Urinary bladder (tissue), 4 donors: ENCODE data around the gene ZSWIM1. TPM values are rescaled to one million over a fixed set of nuclear protein-coding genes. Genes with fewer than 3 reads are reported as not detected.

ENCODE experiments used
- DNase-seq: peaks from one replicate; pipeline ENCODE4 v3.0.0-alpha.2; 2015; ENCODE audit errors: extremely low spot score
- H3K27ac ChIP-seq: one replicate; pipeline ENCODE4 v1.5.1; 2013; ENCODE audit warnings: low read depth, mild to moderate bottlenecking, moderate library complexity
- H3K36me3 ChIP-seq: one replicate; pipeline ENCODE4 v1.6.1; 2013; ENCODE audit warnings: mild to moderate bottlenecking, moderate library complexity; ENCODE audit not compliant: insufficient read depth
- H3K4me1 ChIP-seq: one replicate; pipeline ENCODE4 v1.6.1; 2013; ENCODE audit warnings: mild to moderate bottlenecking, moderate library complexity; ENCODE audit not compliant: insufficient read depth
- H3K4me3 ChIP-seq: one replicate; pipeline ENCODE4 v1.5.1; 2013; ENCODE audit warnings: low read depth, low read length
- WGBS: extraction: QIAGEN DNeasy Blood & Tissue Kit; methylation state at CpG from one replicate; pipeline ENCODE4 v1.1.7; 2013; 5-methylcytosine and 5-hydroxymethylcytosine counted together
- polyA plus RNA-seq: library from polyadenylated mRNA; stranded (reverse); fragments of 200-250 nt; gene quantifications from one replicate; pipeline ENCODE4 v1.2.3, GENCODE V29; 2013
- total RNA-seq: library from RNA; depleted of rRNA; stranded (reverse); fragments of >200 nt; gene quantifications from one replicate; pipeline ENCODE4 v1.2.3, GENCODE V29; 2014
- donor health status: healthy with polysubstance abuse.
- donor health status: healthy.

Gene ZSWIM1
- total RNA-seq (4.6 TPM), polyA plus RNA-seq (6.9 TPM)

- WGBS, result under 1% methylated on average over 23 of the region's 23 CpGs
- Histone ChIP-seq H3K36me3 (no peaks in the 10 kb centered on the region), H3K4me3 (peak within 1 kb of the TSS; percentile 45), H3K27ac (peak within 1 kb of the TSS; percentile 40), H3K4me1 (no peaks in the 10 kb centered on the region)
- peak; percentile 99 for DNase-seq
Measured at GRCh38 chr20:45880988-45881788, at the start of gene ZSWIM1. TSS of gene ZSWIM1 (plus strand) at chr20:45881227. CDS start at chr20:45882593, 1,366 bp downstream.

GRCh38 chr20:45832619-45833018 lies 48.4 kb upstream of the ZSWIM1 start:
- peak overlapping the region; percentile 79 for H3K27ac ChIP-seq
- no peaks in the 10 kb centered on the region for H3K4me1 ChIP-seq
- no peak overlapping the region for H3K4me3 ChIP-seq
- DNase-seq, result no peak
- no peaks in the 10 kb centered on the region for H3K36me3 ChIP-seq
- WGBS, result 81% methylated on average over 4 of the region's 4 CpGs

GRCh38 chr20:45833030-45833882 lies 47.8 kb upstream of the ZSWIM1 start, which contains the start of gene SNX21:
TSS of gene SNX21 (plus strand) at chr20:45833799. CDS start at chr20:45833920, 121 bp downstream.
- H3K27ac ChIP-seq, result peak within 1 kb of the TSS; percentile 79
- peak; percentile 43 for DNase-seq
- H3K36me3 ChIP-seq, result no peaks in the 10 kb centered on the region
- H3K4me3 ChIP-seq, result peak within 1 kb of the TSS; percentile 55
- no peaks in the 10 kb centered on the region for H3K4me1 ChIP-seq
- 4% methylated on average over 35 of the region's 35 CpGs for WGBS

GRCh38 chr20:45833883-45834796 lies 46.9 kb upstream of the ZSWIM1 start:
- peak; percentile 32 for DNase-seq
- Histone ChIP-seq H3K4me3 (peak overlapping the region; percentile 55), H3K4me1 (no peaks in the 10 kb centered on the region), H3K27ac (peak overlapping the region; percentile 79), H3K36me3 (no peaks in the 10 kb centered on the region)
- 3% methylated on average over 71 of the region's 71 CpGs for WGBS

- DNase-seq, result no peak
- Histone ChIP-seq H3K4me3 (peak overlapping the region; percentile 55), H3K4me1 (no peaks in the 10 kb centered on the region), H3K27ac (peak overlapping the region; percentile 42), H3K36me3 (no peaks in the 10 kb centered on the region)
- 66% methylated on average over 14 of the region's 14 CpGs for WGBS
Measured at GRCh38 chr20:45834797-45835161, 46.2 kb upstream of the ZSWIM1 start.

- H3K27ac ChIP-seq, result peak overlapping the region; percentile 12
- 49% methylated on average over 3 of the region's 3 CpGs for WGBS
- no peaks in the 10 kb centered on the region for H3K4me1 ChIP-seq
- H3K36me3 ChIP-seq, result no peaks in the 10 kb centered on the region
- peak overlapping the region; percentile 55 for H3K4me3 ChIP-seq
- DNase-seq, result no peak
Measured at GRCh38 chr20:45835329-45835765, 45.7 kb upstream of the ZSWIM1 start.

- Histone ChIP-seq H3K36me3 (no peaks in the 10 kb centered on the region), H3K27ac (no peak overlapping the region), H3K4me1 (no peaks in the 10 kb centered on the region), H3K4me3 (peak overlapping the region; percentile 2)
- no peak for DNase-seq
- 63% methylated on average over 5 of the region's 5 CpGs for WGBS
Measured at GRCh38 chr20:45835825-45836224, 45.2 kb upstream of the ZSWIM1 start.

- no peaks in the 10 kb centered on the region for H3K36me3 ChIP-seq
- H3K27ac ChIP-seq, result no peak overlapping the region
- no peak for DNase-seq
- 14% methylated on average over 1 of the region's 1 CpG for WGBS
- H3K4me3 ChIP-seq, result no peak overlapping the region
- H3K4me1 ChIP-seq, result no peaks in the 10 kb centered on the region
Measured at GRCh38 chr20:45836841-45837240, 44.2 kb upstream of the ZSWIM1 start.

- H3K27ac ChIP-seq, result no peak overlapping the region
- no peak overlapping the region for H3K4me3 ChIP-seq
- H3K36me3 ChIP-seq, result no peaks in the 10 kb centered on the region
- DNase-seq, result no peak
- H3K4me1 ChIP-seq, result no peaks in the 10 kb centered on the region
- 89% methylated on average over 25 of the region's 25 CpGs for WGBS
Measured at GRCh38 chr20:45840700-45841198, 40.3 kb upstream of the ZSWIM1 start.

GRCh38 chr20:45841407-45842129 lies 39.5 kb upstream of the ZSWIM1 start:
- DNase-seq, result no peak
- H3K4me1 ChIP-seq, result no peaks in the 10 kb centered on the region
- no peak overlapping the region for H3K27ac ChIP-seq
- H3K36me3 ChIP-seq, result no peaks in the 10 kb centered on the region
- 90% methylated on average over 10 of the region's 10 CpGs for WGBS
- no peak overlapping the region for H3K4me3 ChIP-seq

GRCh38 chr20:45842169-45842812 lies 38.7 kb upstream of the ZSWIM1 start:
- no peaks in the 10 kb centered on the region for H3K4me1 ChIP-seq
- H3K4me3 ChIP-seq, result no peak overlapping the region
- H3K36me3 ChIP-seq, result no peaks in the 10 kb centered on the region
- DNase-seq, result no peak
- WGBS, result 37% methylated on average over 5 of the region's 5 CpGs
- H3K27ac ChIP-seq, result no peak overlapping the region

- Histone ChIP-seq H3K4me1 (no peaks in the 10 kb centered on the region), H3K36me3 (no peaks in the 10 kb centered on the region), H3K4me3 (no peak overlapping the region), H3K27ac (no peak overlapping the region)
- WGBS, result 93% methylated on average over 14 of the region's 14 CpGs
- DNase-seq, result no peak
Measured at GRCh38 chr20:45843506-45843905, 37.5 kb upstream of the ZSWIM1 start.
